HG03060 (cell line): Measurements from ENCODE around the gene HS3ST3A1.
"Not testable (repeated sequence)": the region's sequence is repeated elsewhere in the genome, so short reads cannot be mapped to it uniquely, and the experiment has no call there.

Experiments
- ATAC-seq: cut with Tn5 transposase; IDR thresholded peaks from one replicate; pipeline ENCODE4 v1.9.1; 2021; ENCODE audit warnings: low read depth, moderate number of reproducible peaks; ENCODE audit not compliant: unreplicated experiment

HS3ST3A1 gene

GRCh38 chr17:13498184-13498583, 103.5 kb downstream of the HS3ST3A1 start:
- ATAC-seq: no peak

GRCh38 chr17:13496553-13497056, 105.1 kb downstream of the HS3ST3A1 start:
- ATAC-seq: not testable (repeated sequence)

- no peak for ATAC-seq
Measured at GRCh38 chr17:13495423-13495822, 106.3 kb downstream of the HS3ST3A1 start.

- ATAC-seq: no peak
Measured at GRCh38 chr17:13492737-13493122, 109.0 kb downstream of the HS3ST3A1 start.

- ATAC-seq: no peak
Measured at GRCh38 chr17:13491916-13492736, 109.6 kb downstream of the HS3ST3A1 start.

- ATAC-seq: no peak
Measured at GRCh38 chr17:13491491-13491890, 110.2 kb downstream of the HS3ST3A1 start.

GRCh38 chr17:13490906-13491482, 110.7 kb downstream of the HS3ST3A1 start:
- ATAC-seq: no peak

- ATAC-seq: no peak
Measured at GRCh38 chr17:13490427-13490826, 111.3 kb downstream of the HS3ST3A1 start.

- ATAC-seq: no peak
Measured at GRCh38 chr17:13485327-13485726, 116.4 kb downstream of the HS3ST3A1 start.

GRCh38 chr17:13484020-13484419, 117.7 kb downstream of the HS3ST3A1 start:
- no peak for ATAC-seq

GRCh38 chr17:13480877-13481276, 120.9 kb downstream of the HS3ST3A1 start:
- ATAC-seq: no peak

- ATAC-seq: no peak
Measured at GRCh38 chr17:13478326-13478830, 123.4 kb downstream of the HS3ST3A1 start.

- ATAC-seq: no peak
Measured at GRCh38 chr17:13477180-13477611, 124.5 kb downstream of the HS3ST3A1 start.

- ATAC-seq: no peak
Measured at GRCh38 chr17:13476720-13477119, 125.0 kb downstream of the HS3ST3A1 start.

- no peak for ATAC-seq
Measured at GRCh38 chr17:13475574-13476223, 126.0 kb downstream of the HS3ST3A1 start.

GRCh38 chr17:13474073-13474800, 127.5 kb downstream of the HS3ST3A1 start:
- ATAC-seq: no peak

GRCh38 chr17:13465678-13466077, 136.1 kb downstream of the HS3ST3A1 start:
- no peak for ATAC-seq

GRCh38 chr17:13462673-13463124, 139.0 kb downstream of the HS3ST3A1 start:
- ATAC-seq: no peak

GRCh38 chr17:13462146-13462545, 139.6 kb downstream of the HS3ST3A1 start:
- no peak for ATAC-seq

GRCh38 chr17:13460261-13461000, 141.3 kb downstream of the HS3ST3A1 start:
- ATAC-seq: no peak
